Natural killer cell (primary cell): ENCODE measurements around the gene TRANK1. TPM values are rescaled to one million over a fixed set of nuclear protein-coding genes. Genes with fewer than 3 reads are reported as not detected.
"Not testable (repeated sequence)": the region's sequence is repeated elsewhere in the genome, so short reads cannot be mapped to it uniquely, and the experiment has no call there.

Experiments
- ATAC-seq, 3 donors: fragments of 150-1000 bp in 2 of 3; fragments of 200-7000 bp in 1 of 3; cut with Tn5 transposase; 1 replicate in 1 of 3; 2 replicates in 2 of 3; pipeline ENCODE4 v1.10.0; 2021; ENCODE audit warnings: mild to moderate bottlenecking in 2 of 3, moderate library complexity in 2 of 3
- DNase-seq, 2 donors: peaks; one replicate each; pipeline versions ENCODE4 v3.0.0 to v3.0.0-alpha.2; 2013 to 2021; ENCODE audit warnings: mixed read lengths in 1 of 2
- H3K27ac ChIP-seq: one replicate; pipeline ENCODE4 v1.5.1; 2013; ENCODE audit warnings: mild to moderate bottlenecking, low read length
- H3K27me3 ChIP-seq: one replicate; pipeline ENCODE4 v1.6.1; 2013; ENCODE audit warnings: low read length; ENCODE audit not compliant: control insufficient read depth, insufficient read depth
- H3K36me3 ChIP-seq: one replicate; pipeline ENCODE4 v1.6.1; 2013; ENCODE audit warnings: low read length; ENCODE audit not compliant: control insufficient read depth, insufficient read depth
- H3K4me1 ChIP-seq: one replicate; pipeline ENCODE4 v1.6.1; 2013; ENCODE audit warnings: low read length; ENCODE audit not compliant: control insufficient read depth, insufficient read depth
- H3K4me3 ChIP-seq: one replicate; pipeline ENCODE4 v1.5.1; 2013; ENCODE audit warnings: low read length
- H3K9me3 ChIP-seq: one replicate; pipeline ENCODE4 v1.6.1; 2013; ENCODE audit warnings: low read length; ENCODE audit not compliant: control insufficient read depth, insufficient read depth
- H3K27ac Mint-ChIP-seq, 2 donors: one replicate each; pipeline ENCODE4 v1.8.0; 2022; ENCODE audit warnings: mild to moderate bottlenecking in 2 of 2, mixed read lengths in 2 of 2, moderate library complexity in 1 of 2
- H3K27me3 Mint-ChIP-seq, 2 donors: one replicate each; pipeline ENCODE4 v1.8.0; 2022; ENCODE audit warnings: low read depth in 2 of 2, mixed read lengths in 2 of 2
- H3K36me3 Mint-ChIP-seq: one replicate; pipeline ENCODE4 v1.8.0; 2022; ENCODE audit warnings: mixed read lengths
- H3K4me1 Mint-ChIP-seq, 2 donors: one replicate each; pipeline ENCODE4 v1.8.0; 2022; ENCODE audit warnings: mixed read lengths in 2 of 2
- H3K4me3 Mint-ChIP-seq: one replicate; pipeline ENCODE4 v1.8.0; 2022; ENCODE audit warnings: mild to moderate bottlenecking, moderate library complexity, mixed read lengths
- H3K9me3 Mint-ChIP-seq, 2 donors: one replicate each; pipeline ENCODE4 v1.8.0; 2022; ENCODE audit warnings: mixed read lengths in 2 of 2
- WGBS: methylation state at CpG from one replicate; pipeline ENCODE4 v1.1.7; 2013; ENCODE audit warnings: missing lambda C conversion rate; ENCODE audit not compliant: insufficient coverage; 5-methylcytosine and 5-hydroxymethylcytosine counted together
- intact Hi-C: fragments of 100-400 bp; cut with micrococcal nuclease; formaldehyde crosslinking; loops from one replicate; pipeline ENCODE4 v1.14.2; 2022
- total RNA-seq, 4 donors: library from RNA; stranded (reverse); fragments of 120-200 nt in 1 of 4; gene quantifications; one replicate each; pipeline versions ENCODE4 v1.2.3 to v1.2.4, GENCODE V29; 2013 to 2022
- TF ChIP-seq, protein P1 (sequence below): fragments of 200-600 bp; IDR thresholded peaks from one replicate; pipeline ENCODE4 v1.8.0; 2022; ENCODE audit warnings: antibody characterized with exemption

TRANK1 gene
- total RNA-seq, 3 donors from 2014 or later (not counting 1 experiment from before 2014, with no cell fraction given), result 105 to 158 (median 139) TPM

DNA sequence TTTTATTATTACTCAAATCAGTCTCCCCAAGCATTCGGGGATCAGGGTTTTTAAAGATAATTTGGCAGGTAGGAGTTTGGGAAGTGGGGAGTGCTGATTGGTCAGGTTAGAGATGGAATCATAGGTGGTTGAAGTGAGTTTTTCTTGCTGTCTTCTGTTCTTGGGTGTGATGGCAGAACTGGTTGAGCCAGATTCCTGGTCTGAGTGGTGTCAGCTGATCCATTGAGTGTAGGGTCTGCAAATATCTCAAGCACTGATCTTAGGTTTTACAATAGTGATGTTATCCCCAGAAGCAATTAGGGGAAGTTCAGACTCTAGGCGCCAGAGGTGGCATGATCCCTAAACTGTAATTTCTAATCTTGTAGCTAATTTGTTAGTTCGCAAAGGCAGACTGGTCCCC, 20.6 kb upstream of the TRANK1 start:
- peaks cover 7 to 11% of the 10 kb centered on the region in 2 donors for H3K4me1 Mint-ChIP-seq
- no peaks in the 10 kb centered on the region for H3K27me3 Mint-ChIP-seq
- no peak for DNase-seq
- TF ChIP-seq, protein P1, sequence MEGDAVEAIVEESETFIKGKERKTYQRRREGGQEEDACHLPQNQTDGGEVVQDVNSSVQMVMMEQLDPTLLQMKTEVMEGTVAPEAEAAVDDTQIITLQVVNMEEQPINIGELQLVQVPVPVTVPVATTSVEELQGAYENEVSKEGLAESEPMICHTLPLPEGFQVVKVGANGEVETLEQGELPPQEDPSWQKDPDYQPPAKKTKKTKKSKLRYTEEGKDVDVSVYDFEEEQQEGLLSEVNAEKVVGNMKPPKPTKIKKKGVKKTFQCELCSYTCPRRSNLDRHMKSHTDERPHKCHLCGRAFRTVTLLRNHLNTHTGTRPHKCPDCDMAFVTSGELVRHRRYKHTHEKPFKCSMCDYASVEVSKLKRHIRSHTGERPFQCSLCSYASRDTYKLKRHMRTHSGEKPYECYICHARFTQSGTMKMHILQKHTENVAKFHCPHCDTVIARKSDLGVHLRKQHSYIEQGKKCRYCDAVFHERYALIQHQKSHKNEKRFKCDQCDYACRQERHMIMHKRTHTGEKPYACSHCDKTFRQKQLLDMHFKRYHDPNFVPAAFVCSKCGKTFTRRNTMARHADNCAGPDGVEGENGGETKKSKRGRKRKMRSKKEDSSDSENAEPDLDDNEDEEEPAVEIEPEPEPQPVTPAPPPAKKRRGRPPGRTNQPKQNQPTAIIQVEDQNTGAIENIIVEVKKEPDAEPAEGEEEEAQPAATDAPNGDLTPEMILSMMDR, result no peak
- ATAC-seq, result no peak
- WGBS, result 90% methylated on average over 3 of the region's 3 CpGs
- H3K27ac Mint-ChIP-seq, result no peak overlapping the region
- no peak overlapping the region for H3K27ac ChIP-seq
- intact Hi-C loops, result no loop called here
- peaks cover 3% of the 10 kb centered on the region for H3K4me1 ChIP-seq
- H3K36me3 Mint-ChIP-seq, result no peaks in the 10 kb centered on the region
- no peaks in the 10 kb centered on the region for H3K9me3 ChIP-seq
- H3K27me3 ChIP-seq, result no peaks in the 10 kb centered on the region
- no peaks in the 10 kb centered on the region for H3K9me3 Mint-ChIP-seq
- H3K36me3 ChIP-seq, result no peaks in the 10 kb centered on the region
- H3K4me3 Mint-ChIP-seq, result no peak overlapping the region
- H3K4me3 ChIP-seq, result no peak overlapping the region

DNA sequence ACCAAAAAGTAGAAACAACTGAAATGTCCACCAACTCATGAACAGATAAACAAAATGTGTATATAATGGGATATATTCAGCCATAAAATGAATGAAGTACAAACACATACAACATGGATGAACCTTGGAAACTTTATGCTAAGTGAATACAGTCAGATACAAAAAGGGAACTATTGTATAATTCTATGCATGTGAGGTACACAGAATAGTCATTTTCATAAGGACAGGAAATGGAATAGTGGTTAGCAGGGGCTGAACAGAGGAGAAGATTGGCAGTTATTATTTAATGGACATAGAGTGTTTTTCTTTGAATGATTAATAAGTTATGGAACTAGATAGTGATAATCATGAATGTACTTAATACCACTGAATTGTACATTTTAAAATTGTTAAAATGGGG, 20.0 kb upstream of the TRANK1 start:
- Mint-ChIP-seq H3K36me3 (no peaks in the 10 kb centered on the region), H3K27ac (no peak overlapping the region), H3K4me3 (no peak overlapping the region), H3K4me1 (peaks cover 3 to 7% of the 10 kb centered on the region in 2 donors), H3K27me3 (no peaks in the 10 kb centered on the region), H3K9me3 (no peaks in the 10 kb centered on the region)
- TF ChIP-seq, protein P1, result no peak
- intact Hi-C loops, result no loop called here
- ATAC-seq (no peak), DNase-seq (no peak)
- H3K27me3 ChIP-seq, result no peaks in the 10 kb centered on the region
- no peak overlapping the region for H3K27ac ChIP-seq
- H3K36me3 ChIP-seq, result no peaks in the 10 kb centered on the region
- no peaks in the 10 kb centered on the region for H3K9me3 ChIP-seq
- H3K4me1 ChIP-seq, result peaks cover 3% of the 10 kb centered on the region
- H3K4me3 ChIP-seq, result no peak overlapping the region

DNA sequence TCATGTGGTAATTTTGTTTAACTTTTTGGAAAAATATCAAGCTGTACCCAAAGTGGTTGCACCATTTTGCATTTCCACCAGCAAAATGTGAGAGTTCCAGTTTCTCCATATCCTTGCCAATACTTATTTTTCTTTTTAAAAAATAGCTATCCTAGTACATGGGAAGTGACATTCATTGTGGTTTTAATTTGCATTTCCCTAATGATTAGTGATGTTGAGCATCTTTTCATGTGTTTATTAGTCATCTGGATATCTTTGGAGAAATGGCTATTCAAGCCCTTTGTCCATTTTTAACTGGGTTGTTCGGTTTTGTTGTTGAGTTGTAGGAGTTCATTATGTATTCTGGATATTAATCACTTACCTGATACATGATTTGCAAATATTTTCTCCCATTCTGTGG, 19.5 kb upstream of the TRANK1 start:
- no peaks in the 10 kb centered on the region for H3K9me3 ChIP-seq
- H3K36me3 Mint-ChIP-seq, result no peaks in the 10 kb centered on the region
- peaks cover 2% of the 10 kb centered on the region for H3K4me1 ChIP-seq
- TF ChIP-seq, protein P1, result no peak
- H3K4me1 Mint-ChIP-seq, result peaks cover 0 to 2% of the 10 kb centered on the region in 2 donors
- no CpG with 5 or more reads among the region's 1 CpG for WGBS
- H3K27ac Mint-ChIP-seq, result no peak overlapping the region
- no peaks in the 10 kb centered on the region for H3K27me3 Mint-ChIP-seq
- no peaks in the 10 kb centered on the region for H3K27me3 ChIP-seq
- no peak for DNase-seq
- intact Hi-C loops, result no loop called here
- ATAC-seq, result no peak
- no peak overlapping the region for H3K4me3 Mint-ChIP-seq
- no peaks in the 10 kb centered on the region for H3K36me3 ChIP-seq
- H3K9me3 Mint-ChIP-seq, result no peaks in the 10 kb centered on the region
- H3K27ac ChIP-seq, result no peak overlapping the region
- no peak overlapping the region for H3K4me3 ChIP-seq

GRCh38 chr3:36963008-36963407, 18.2 kb upstream of the TRANK1 start:
- H3K27ac Mint-ChIP-seq, H3K9me3 ChIP-seq, ATAC-seq, H3K27me3 Mint-ChIP-seq, H3K4me3 ChIP-seq, H3K4me3 Mint-ChIP-seq, H3K9me3 Mint-ChIP-seq, H3K4me1 Mint-ChIP-seq, H3K27ac ChIP-seq, H3K4me1 ChIP-seq, H3K27me3 ChIP-seq, intact Hi-C loops, DNase-seq, H3K36me3 Mint-ChIP-seq, H3K36me3 ChIP-seq: not testable (repeated sequence)
- 100% methylated on average over 2 of the region's 7 CpGs for WGBS
